ENCODE data around the gene ZIM2.
A peak's percentile ranks its signal among the peaks of the same experiment; 100 is the strongest.

Gene ZIM2

GRCh38 chr19:56829596-56829995 is 10.9 kb downstream of the ZIM2 start:
- no peak overlapping the region for H3K4me3 ChIP-seq (replicated peaks; ENCODE audit: insufficient read depth, low read length)
- H3K27ac ChIP-seq (replicated peaks), result no peak overlapping the region
- H3K27me3 ChIP-seq (ENCODE audit: insufficient read depth, poor library complexity, severe bottlenecking), result no peaks in the 10 kb centered on the region
- TF ChIP-seq, protein P1, sequence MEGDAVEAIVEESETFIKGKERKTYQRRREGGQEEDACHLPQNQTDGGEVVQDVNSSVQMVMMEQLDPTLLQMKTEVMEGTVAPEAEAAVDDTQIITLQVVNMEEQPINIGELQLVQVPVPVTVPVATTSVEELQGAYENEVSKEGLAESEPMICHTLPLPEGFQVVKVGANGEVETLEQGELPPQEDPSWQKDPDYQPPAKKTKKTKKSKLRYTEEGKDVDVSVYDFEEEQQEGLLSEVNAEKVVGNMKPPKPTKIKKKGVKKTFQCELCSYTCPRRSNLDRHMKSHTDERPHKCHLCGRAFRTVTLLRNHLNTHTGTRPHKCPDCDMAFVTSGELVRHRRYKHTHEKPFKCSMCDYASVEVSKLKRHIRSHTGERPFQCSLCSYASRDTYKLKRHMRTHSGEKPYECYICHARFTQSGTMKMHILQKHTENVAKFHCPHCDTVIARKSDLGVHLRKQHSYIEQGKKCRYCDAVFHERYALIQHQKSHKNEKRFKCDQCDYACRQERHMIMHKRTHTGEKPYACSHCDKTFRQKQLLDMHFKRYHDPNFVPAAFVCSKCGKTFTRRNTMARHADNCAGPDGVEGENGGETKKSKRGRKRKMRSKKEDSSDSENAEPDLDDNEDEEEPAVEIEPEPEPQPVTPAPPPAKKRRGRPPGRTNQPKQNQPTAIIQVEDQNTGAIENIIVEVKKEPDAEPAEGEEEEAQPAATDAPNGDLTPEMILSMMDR (IDR thresholded peaks at IDR 0.05; ENCODE audit: insufficient read depth, low read length), result no peak
- TF ChIP-seq POLR2AphosphoS5 (IDR thresholded peaks at IDR 0.05; ENCODE audit: low read depth) (no peak), SPI1 (IDR thresholded peaks at IDR 0.05; ENCODE audit: borderline replicate concordance, low read depth) (0 out of 2 replicates have a peak, but pooled peaks have one; percentile 27), GABPA (IDR thresholded peaks at IDR 0.05; ENCODE audit: low read depth) (no peak)
- TF ChIP-seq, protein P2, sequence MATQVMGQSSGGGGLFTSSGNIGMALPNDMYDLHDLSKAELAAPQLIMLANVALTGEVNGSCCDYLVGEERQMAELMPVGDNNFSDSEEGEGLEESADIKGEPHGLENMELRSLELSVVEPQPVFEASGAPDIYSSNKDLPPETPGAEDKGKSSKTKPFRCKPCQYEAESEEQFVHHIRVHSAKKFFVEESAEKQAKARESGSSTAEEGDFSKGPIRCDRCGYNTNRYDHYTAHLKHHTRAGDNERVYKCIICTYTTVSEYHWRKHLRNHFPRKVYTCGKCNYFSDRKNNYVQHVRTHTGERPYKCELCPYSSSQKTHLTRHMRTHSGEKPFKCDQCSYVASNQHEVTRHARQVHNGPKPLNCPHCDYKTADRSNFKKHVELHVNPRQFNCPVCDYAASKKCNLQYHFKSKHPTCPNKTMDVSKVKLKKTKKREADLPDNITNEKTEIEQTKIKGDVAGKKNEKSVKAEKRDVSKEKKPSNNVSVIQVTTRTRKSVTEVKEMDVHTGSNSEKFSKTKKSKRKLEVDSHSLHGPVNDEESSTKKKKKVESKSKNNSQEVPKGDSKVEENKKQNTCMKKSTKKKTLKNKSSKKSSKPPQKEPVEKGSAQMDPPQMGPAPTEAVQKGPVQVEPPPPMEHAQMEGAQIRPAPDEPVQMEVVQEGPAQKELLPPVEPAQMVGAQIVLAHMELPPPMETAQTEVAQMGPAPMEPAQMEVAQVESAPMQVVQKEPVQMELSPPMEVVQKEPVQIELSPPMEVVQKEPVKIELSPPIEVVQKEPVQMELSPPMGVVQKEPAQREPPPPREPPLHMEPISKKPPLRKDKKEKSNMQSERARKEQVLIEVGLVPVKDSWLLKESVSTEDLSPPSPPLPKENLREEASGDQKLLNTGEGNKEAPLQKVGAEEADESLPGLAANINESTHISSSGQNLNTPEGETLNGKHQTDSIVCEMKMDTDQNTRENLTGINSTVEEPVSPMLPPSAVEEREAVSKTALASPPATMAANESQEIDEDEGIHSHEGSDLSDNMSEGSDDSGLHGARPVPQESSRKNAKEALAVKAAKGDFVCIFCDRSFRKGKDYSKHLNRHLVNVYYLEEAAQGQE (IDR thresholded peaks at IDR 0.05; ENCODE audit: insufficient replicate concordance, low read depth), result no peak
- no peak for DNase-seq (ENCODE audit: low read depth in 1 of 2, low spot score in 1 of 2)

DNA sequence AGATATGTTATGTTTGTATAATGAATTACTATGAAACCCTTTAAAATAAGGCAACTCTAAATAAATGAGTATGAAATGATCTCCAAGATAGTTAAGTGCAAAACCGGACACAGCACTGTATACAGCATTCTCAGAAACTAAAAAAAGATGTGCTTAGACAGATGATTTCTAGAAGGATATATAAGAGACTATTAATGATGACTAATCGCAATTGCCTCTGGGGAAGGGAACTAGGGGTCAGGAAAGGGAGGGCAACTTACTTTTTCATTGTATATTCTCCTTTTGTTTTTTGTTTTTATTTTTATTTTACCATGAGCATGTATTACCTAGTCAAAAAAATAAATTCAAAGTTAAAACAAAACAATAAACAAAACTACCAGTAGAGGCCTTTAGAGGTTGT is 12.8 kb downstream of the ZIM2 start:
- Histone ChIP-seq H3K4me3 (replicated peaks; ENCODE audit: insufficient read depth, low read length) (no peak overlapping the region), H3K27ac (replicated peaks) (no peak overlapping the region), H3K27me3 (ENCODE audit: insufficient read depth, poor library complexity, severe bottlenecking) (no peaks in the 10 kb centered on the region)
- TF ChIP-seq SPI1 (IDR thresholded peaks at IDR 0.05; ENCODE audit: borderline replicate concordance, low read depth), result no peak
- TF ChIP-seq, protein P2 (IDR thresholded peaks at IDR 0.05; ENCODE audit: insufficient replicate concordance, low read depth), result no peak
- no peak for TF ChIP-seq GABPA (IDR thresholded peaks at IDR 0.05; ENCODE audit: low read depth)
- TF ChIP-seq, protein P1 (IDR thresholded peaks at IDR 0.05; ENCODE audit: insufficient read depth, low read length), result no peak
- TF ChIP-seq POLR2AphosphoS5 (IDR thresholded peaks at IDR 0.05; ENCODE audit: low read depth), result no peak
- no peak for DNase-seq (ENCODE audit: low read depth in 1 of 2, low spot score in 1 of 2)

DNA sequence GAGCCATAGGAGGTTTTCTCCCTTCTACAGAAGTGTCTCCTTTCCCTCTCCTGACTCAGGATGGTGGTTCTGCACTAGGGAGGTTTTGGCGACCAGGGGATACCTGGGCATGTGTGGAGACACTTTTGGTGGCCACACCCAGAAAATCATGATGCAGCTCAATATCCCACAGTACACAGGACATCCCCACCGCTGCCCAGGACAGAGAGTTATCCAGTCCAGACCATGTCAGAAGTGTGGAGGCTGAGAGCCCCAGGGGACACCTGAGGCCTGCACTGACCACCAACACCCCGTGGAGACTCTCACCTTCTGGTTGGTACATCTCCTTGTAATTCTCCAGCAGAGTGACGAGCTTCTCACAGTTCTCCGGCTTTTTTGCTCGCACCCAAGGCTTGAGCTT is 16.6 kb downstream of the ZIM2 start:
- H3K27me3 ChIP-seq (ENCODE audit: insufficient read depth, poor library complexity, severe bottlenecking), result no peaks in the 10 kb centered on the region
- DNase-seq (ENCODE audit: low read depth in 1 of 2, low spot score in 1 of 2), result no peak
- TF ChIP-seq, protein P1 (IDR thresholded peaks at IDR 0.05; ENCODE audit: insufficient read depth, low read length), result no peak
- TF ChIP-seq SPI1 (IDR thresholded peaks at IDR 0.05; ENCODE audit: borderline replicate concordance, low read depth) (no peak), GABPA (IDR thresholded peaks at IDR 0.05; ENCODE audit: low read depth) (no peak), POLR2AphosphoS5 (IDR thresholded peaks at IDR 0.05; ENCODE audit: low read depth) (no peak)
- TF ChIP-seq, protein P2 (IDR thresholded peaks at IDR 0.05; ENCODE audit: insufficient replicate concordance, low read depth), result no peak
- no peak overlapping the region for H3K27ac ChIP-seq (replicated peaks)
- H3K4me3 ChIP-seq (replicated peaks; ENCODE audit: insufficient read depth, low read length), result no peak overlapping the region

Data from HL-60 (cell line).